Esophagus muscularis mucosa (tissue), 4 donors: ENCODE measurements around the gene PRSS3. TPM values are rescaled to one million over a fixed set of nuclear protein-coding genes. Genes with fewer than 3 reads are reported as not detected.
A peak's percentile ranks its signal among the peaks of the same experiment; 100 is the strongest.
"Not testable (repeated sequence)": the region's sequence is repeated elsewhere in the genome, so short reads cannot be mapped to it uniquely, and the experiment has no call there.

Experiments used
- DNase-seq: peaks from one replicate; pipeline ENCODE4 v3.0.0-alpha.2; 2017; ENCODE audit errors: extremely low spot score
- H3K27ac ChIP-seq, 4 donors: fragments of 200-600 bp; sonication (generic); replicated peaks in 1 of 4; 1 replicate in 3 of 4; 2 replicates in 1 of 4; pipeline ENCODE4 v1.5.1; 2016 to 2019; ENCODE audit warnings: mild to moderate bottlenecking in 1 of 4
- H3K27me3 ChIP-seq, 4 donors: fragments of 200-600 bp; sonication (generic); one replicate each; pipeline versions ENCODE4 v1.5.1 to v1.6.0; 2016 to 2019
- H3K36me3 ChIP-seq, 4 donors: fragments of 200-600 bp; sonication (generic); one replicate each; pipeline ENCODE4 v1.5.1; 2016 to 2019
- H3K4me1 ChIP-seq, 4 donors: fragments of 200-600 bp; sonication (generic); one replicate each; pipeline ENCODE4 v1.5.1; 2016 to 2019
- H3K4me3 ChIP-seq, 4 donors: fragments of 200-600 bp; sonication (generic); 1 replicate in 2 of 4; 2 replicates in 2 of 4; pipeline ENCODE4 v1.5.1; 2016 to 2019; ENCODE audit warnings: mild to moderate bottlenecking in 4 of 4, moderate library complexity in 1 of 4
- H3K9me3 ChIP-seq, 4 donors: fragments of 200-600 bp; sonication (generic); 1 replicate in 3 of 4; 2 replicates in 1 of 4; pipeline ENCODE4 v1.5.1; 2016 to 2019
- CTCF ChIP-seq, 3 experiments: fragments of 200-600 bp in 2 of 3; fragments of 450-650 bp in 1 of 3; sonication (generic) in 2 of 3; IDR thresholded peaks; one replicate each; pipeline ENCODE4 v1.5.1; 2017 to 2019; ENCODE audit warnings: antibody characterized with exemption in 3 of 3, mild to moderate bottlenecking in 2 of 3, moderate library complexity in 1 of 3
- EP300 ChIP-seq: sonication (generic); formaldehyde crosslinking; IDR thresholded peaks from one replicate; pipeline ENCODE4 v1.6.1; 2017; ENCODE audit warnings: antibody characterized with exemption
- POLR2A ChIP-seq: fragments of 450-650 bp; IDR thresholded peaks from one replicate; pipeline ENCODE4 v1.6.1; 2017; ENCODE audit warnings: antibody characterized with exemption, moderate library complexity, mild to moderate bottlenecking, low read depth
- POLR2AphosphoS5 ChIP-seq, 2 donors: sonication (generic); formaldehyde crosslinking; IDR thresholded peaks; one replicate each; pipeline ENCODE4 v1.6.1; 2017; ENCODE audit warnings: antibody characterized with exemption in 2 of 2
- WGBS: methylation state at CpG from one replicate; pipeline ENCODE4 v1.1.5; 2018; 5-methylcytosine and 5-hydroxymethylcytosine counted together
- intact Hi-C: fragments of 100-400 bp; cut with DNase I; formaldehyde crosslinking; loops from one replicate; pipeline ENCODE4 v1.15.1; 2023
- total RNA-seq, 4 donors: library from RNA; depleted of rRNA; stranded (reverse); fragments of >200 nt; gene quantifications; one replicate each; pipeline versions ENCODE4 v1.1.0 to v1.2.1, GENCODE V29; 2016

The PRSS3 gene
- total RNA-seq: 1 to 10 TPM in 1 of 4 donors, under 1 TPM in 1, not detected in 2; 0.99 to 1.4 TPM

GRCh38 chr9:33795281-33795680 is at the start of gene PRSS3:
PRSS3 (plus strand) TSS chr9:33795561; CDS start chr9:33795574, 13 bp downstream.
- 78% methylated on average over 4 of the region's 4 CpGs for WGBS
- H3K4me1 ChIP-seq: no peaks in the 10 kb centered on the region
- H3K36me3 ChIP-seq: no peaks in the 10 kb centered on the region
- no peak within 1 kb of the TSS for H3K27ac ChIP-seq
- H3K9me3 ChIP-seq: no peaks in the 10 kb centered on the region
- DNase-seq: no peak
- intact Hi-C loops: no loop called here
- no peak within 1 kb of the TSS for H3K4me3 ChIP-seq
- TF ChIP-seq CTCF (IDR thresholded peaks at IDR 0.05) (no peak), POLR2AphosphoS5 (IDR thresholded peaks at IDR 0.05) (no peak)
- H3K27me3 ChIP-seq: peaks cover 0 to 32% (median 0%) of the 10 kb centered on the region in 4 donors

DNA sequence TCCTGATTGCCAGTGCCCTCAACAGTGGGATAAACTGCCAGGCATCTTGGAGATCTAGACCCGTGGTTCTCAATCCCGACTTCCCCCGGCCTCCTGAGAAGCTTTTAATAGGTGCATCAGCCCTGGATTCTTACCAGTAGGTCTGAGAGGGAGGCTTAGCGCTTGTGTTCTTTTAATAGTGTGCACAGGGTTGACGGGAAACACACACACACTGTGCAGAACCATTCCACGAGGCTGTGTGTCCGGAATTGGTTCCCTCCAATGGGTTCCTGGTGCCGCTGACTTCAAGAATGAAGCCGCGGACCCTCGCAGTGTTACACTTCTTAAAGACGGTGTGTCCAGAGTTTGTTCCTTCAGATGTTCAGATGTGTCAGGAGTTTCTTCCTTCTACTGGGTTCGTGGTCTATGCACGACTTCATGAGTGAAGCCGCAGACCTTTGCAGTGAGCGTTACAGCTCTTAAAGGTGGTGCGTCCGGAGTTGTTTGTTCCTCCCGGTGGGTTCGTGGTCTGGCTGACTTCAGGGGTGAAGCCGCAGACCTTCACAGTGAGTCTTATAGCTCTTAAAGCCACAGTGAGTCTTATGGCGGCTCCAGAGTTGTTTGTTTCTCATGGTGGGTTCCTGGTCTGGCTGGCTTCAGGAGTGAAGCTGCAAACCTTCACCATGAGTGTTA is 46.6 kb upstream of the PRSS3 start:
- intact Hi-C loops: no loop called here
- Histone ChIP-seq H3K4me1 (peaks cover 0 to 14% (median 10%) of the 10 kb centered on the region in 4 donors), H3K27ac (no peak overlapping the region), H3K27me3 (peaks cover 0 to 68% (median 20%) of the 10 kb centered on the region in 4 donors), H3K36me3 (no peaks in the 10 kb centered on the region), H3K4me3 (no peak overlapping the region), H3K9me3 (no peaks in the 10 kb centered on the region)
- TF ChIP-seq POLR2AphosphoS5 (IDR thresholded peaks at IDR 0.05) (no peak), POLR2A (no peak), CTCF (IDR thresholded peaks at IDR 0.05) (no peak), EP300 (no peak)
- DNase-seq: no peak
- 85% methylated on average over 22 of the region's 22 CpGs for WGBS

DNA sequence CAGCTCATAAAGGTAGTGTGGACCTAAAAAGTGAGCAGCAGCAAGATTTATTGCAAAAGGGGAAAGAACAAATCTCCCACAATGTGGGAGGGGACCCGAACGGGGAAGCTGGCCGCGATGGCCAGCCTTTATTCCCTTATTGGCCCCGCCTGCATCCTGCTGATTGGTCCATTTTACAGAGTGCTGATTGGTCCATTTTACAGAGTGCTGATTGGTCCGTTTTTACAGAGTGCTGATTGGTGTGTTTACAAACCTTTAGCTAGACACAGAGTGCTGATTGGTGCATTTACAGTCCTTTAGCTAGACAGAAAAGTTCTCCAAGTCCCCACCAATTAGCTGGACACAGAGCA is 46.1 kb upstream of the PRSS3 start:
- WGBS: 64% methylated on average over 6 of the region's 6 CpGs

GRCh38 chr9:33750307-33750838 is 45.0 kb upstream of the PRSS3 start:
- no peak for DNase-seq
- peaks cover 0 to 14% (median 10%) of the 10 kb centered on the region in 4 donors for H3K4me1 ChIP-seq
- H3K9me3 ChIP-seq: no peaks in the 10 kb centered on the region
- TF ChIP-seq POLR2A (no peak), POLR2AphosphoS5 (IDR thresholded peaks at IDR 0.05) (no peak), CTCF (IDR thresholded peaks at IDR 0.05) (no peak), EP300 (no peak)
- H3K27me3 ChIP-seq: peaks cover 0 to 78% (median 20%) of the 10 kb centered on the region in 4 donors
- no peak overlapping the region for H3K27ac ChIP-seq
- intact Hi-C loops: no loop called here
- no peaks in the 10 kb centered on the region for H3K36me3 ChIP-seq
- peak overlapping the region; percentile 19 to 25 (median 25) for H3K4me3 ChIP-seq
- WGBS: 7% methylated on average over 14 of the region's 35 CpGs

More for the DNA sequence above, 46.1 kb upstream of the PRSS3 start:
- H3K9me3 ChIP-seq, H3K36me3 ChIP-seq, H3K27ac ChIP-seq, H3K4me3 ChIP-seq, intact Hi-C loops, DNase-seq: not testable (repeated sequence)
- H3K27me3 ChIP-seq: peaks cover 0 to 71% (median 20%) of the 10 kb centered on the region in 4 donors
- H3K4me1 ChIP-seq: peaks cover 0 to 14% (median 10%) of the 10 kb centered on the region in 4 donors

GRCh38 chr9:33750839-33751339 is 44.5 kb upstream of the PRSS3 start:
- no peaks in the 10 kb centered on the region for H3K9me3 ChIP-seq
- no peak overlapping the region for H3K27ac ChIP-seq
- no peak for DNase-seq
- peaks cover 0 to 14% (median 10%) of the 10 kb centered on the region in 4 donors for H3K4me1 ChIP-seq
- no peaks in the 10 kb centered on the region for H3K36me3 ChIP-seq
- 6% methylated on average over 11 of the region's 31 CpGs for WGBS
- intact Hi-C loops: no loop called here
- H3K4me3 ChIP-seq: peak overlapping the region; percentile 19 to 25 (median 25)
- no peak for TF ChIP-seq POLR2A
- H3K27me3 ChIP-seq: peaks cover 0 to 83% (median 20%) of the 10 kb centered on the region in 4 donors
